GM18507 (cell line): ENCODE data around the gene MARK3.

Experiments used
- DNase-seq: peaks from one replicate; pipeline ENCODE4 v3.0.0; 2011; ENCODE audit warnings: low read depth; ENCODE audit not compliant: insufficient read length; ENCODE audit errors: extremely low spot score
- FAIRE-seq: peaks from 2 replicates; lab custom pipeline; 2011; peaks lifted over from hg19 to GRCh38; lab: Jason Lieb, UNC

MARK3 gene

DNA sequence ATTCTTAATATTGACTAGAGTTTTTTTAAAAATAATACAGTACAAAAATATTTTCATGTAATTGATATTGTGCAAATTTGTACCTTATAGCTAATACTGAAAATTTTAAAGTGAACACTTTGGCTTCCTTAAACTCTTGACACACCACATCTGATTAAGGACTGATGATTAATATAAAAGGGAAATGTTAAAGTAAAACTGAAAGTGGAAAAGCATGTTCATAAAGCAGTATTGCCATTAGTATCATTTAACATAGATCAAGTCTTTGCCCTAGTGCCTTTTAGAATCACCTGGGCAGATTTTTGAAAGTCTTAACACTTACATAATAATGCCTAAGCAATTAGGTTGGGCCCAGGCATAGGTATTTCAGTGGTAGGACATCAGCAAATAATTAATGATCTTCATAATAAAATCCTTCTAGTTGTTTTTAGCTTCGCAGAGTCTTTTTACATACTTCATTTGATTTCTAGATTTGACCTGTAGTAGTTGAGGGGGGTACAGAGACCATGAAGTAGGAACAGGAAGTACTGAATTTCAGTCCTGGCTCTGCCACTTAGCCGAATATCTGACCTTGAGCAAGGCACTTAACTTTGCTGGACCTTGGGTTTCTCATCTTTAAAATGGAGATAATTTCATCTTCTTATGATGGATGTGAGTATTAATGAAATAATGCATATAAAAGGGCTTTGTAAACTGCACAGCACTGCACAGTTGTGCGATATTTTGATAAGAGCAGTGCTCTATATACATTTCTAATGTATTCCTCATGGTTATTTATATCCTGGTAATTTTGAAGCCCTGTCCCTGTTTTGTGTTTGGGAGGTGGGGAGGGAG is 43.7 kb downstream of the MARK3 start:
- FAIRE-seq (no peak), DNase-seq (no peak)

DNA sequence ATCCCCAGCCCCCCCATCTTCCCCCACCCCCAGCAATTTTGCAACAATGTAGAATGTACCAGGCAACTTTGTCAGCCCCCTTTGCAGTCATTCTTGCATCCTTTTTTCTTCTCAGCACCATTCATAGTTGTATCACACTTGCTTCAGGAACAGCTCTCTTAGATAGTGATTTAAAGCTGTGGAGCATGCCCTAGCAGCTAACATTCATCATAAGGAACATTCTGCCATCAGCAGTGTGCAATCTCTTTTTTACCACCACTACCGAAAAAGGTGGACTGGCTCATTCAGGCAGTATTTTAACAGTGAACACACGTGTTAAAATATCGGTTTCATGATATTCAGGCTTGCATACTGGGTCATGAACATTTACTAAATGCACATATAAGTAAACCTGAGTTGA is 45.1 kb downstream of the MARK3 start:
- DNase-seq (no peak), FAIRE-seq (no peak)

DNA sequence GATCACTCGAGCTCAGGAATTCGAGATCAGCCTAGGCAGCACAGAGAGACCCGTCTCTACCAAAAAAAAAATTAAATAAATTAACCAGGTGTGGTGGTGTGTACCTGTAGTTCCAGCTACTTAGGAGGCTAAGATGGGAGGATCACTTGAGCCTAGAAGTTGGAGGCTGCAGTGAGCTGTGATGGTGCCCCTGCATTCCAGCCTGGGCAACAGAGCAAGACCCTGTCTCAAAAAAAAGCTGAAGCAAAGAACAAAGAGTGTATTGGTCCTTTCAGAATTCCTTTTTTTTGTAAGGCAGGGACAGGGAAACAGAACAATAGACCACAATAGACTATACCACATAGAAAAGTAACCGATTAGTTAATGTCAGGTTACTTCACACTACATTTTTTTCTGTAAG is 47.4 kb downstream of the MARK3 start:
- no peak for FAIRE-seq
- DNase-seq: no peak

- no peak for DNase-seq
- no peak for FAIRE-seq
Measured at GRCh38 chr14:103433916-103434563, 48.8 kb downstream of the MARK3 start.

DNA sequence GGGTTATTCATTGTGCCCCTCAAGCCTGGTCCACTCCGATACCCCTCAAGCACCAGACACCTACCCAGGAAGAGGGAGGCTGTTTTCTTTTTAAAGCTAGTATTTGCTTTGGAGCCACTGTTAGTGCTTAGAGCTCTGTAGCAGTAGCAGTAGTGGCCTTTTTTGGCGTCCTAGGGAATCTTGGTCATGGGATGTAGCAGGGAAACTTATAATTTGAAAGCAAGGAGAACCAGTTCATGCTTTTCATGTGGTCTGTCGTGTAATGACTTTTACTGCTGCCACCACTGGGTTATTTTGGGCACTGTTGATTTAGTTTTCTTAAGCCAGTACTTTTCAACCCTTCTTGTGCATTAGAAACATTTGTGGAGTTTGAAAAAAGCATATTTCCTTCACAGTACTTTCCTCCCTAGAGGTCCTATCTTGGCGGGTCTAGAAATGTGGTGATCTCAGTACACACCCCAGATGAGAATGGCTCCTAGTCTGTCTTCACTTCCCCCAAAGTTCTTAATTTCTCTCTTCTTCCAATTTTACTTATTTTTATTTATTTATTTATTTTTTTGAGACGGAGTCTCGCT is 49.7 kb downstream of the MARK3 start:
- no peak for FAIRE-seq
- DNase-seq: no peak

DNA sequence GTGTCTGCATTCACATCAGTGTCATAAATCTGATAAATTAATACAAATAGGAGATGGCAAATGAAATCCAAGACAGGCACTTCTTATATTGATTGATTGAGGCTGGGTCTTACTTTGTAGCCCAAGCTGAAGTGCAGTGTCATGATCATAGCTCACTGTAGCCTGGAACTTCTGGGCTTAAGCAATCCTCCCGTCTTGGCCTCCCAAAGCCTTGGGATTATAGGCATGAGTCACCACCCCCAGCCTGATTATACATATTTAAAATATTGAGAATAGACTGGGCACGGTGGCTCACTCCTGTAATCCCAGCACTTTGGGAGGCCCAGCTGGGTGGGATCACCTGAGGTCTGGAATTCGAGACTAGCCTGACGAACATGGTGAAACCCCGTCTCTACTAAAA is 51.3 kb downstream of the MARK3 start:
- FAIRE-seq: no peak

GRCh38 chr14:103442288-103442687 is 57.1 kb downstream of the MARK3 start:
- no peak for DNase-seq
- FAIRE-seq: no peak

More for the DNA sequence above, 51.3 kb downstream of the MARK3 start:
- DNase-seq: no peak

GRCh38 chr14:103443111-103443510 is 57.9 kb downstream of the MARK3 start:
- DNase-seq (no peak), FAIRE-seq (no peak)

DNA sequence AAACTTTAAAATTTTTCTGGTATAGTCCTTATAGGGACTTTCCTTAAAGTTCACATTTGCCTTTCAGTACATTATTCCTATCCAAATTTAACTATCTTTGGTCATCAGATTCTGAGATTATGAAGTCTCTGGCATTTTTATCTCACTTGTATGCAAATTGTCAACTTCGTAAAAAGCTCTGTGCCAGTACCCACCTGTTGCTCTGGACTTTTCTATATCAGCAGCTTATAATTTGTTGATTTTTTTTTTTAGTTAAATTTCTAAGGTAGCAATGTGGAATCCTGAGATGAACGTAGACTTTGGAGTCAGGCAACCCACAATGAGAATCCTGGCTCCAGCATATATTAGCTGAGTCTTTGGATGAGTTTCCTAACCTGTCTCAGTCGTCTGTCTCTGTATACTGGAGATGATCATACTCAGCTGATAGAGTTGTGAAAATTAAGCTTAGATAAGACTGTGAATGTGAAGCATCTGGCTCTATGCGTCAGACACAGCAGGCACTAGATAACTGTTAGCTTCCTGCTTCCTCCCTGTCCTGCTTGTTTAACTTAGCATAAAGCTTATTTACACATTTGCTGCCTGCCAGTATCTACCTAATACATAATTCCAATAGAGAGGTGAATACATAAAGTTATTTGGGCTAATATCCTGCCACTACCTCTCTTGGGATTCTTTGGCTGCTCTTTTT is 59.8 kb downstream of the MARK3 start:
- no peak for FAIRE-seq
- DNase-seq: no peak

DNA sequence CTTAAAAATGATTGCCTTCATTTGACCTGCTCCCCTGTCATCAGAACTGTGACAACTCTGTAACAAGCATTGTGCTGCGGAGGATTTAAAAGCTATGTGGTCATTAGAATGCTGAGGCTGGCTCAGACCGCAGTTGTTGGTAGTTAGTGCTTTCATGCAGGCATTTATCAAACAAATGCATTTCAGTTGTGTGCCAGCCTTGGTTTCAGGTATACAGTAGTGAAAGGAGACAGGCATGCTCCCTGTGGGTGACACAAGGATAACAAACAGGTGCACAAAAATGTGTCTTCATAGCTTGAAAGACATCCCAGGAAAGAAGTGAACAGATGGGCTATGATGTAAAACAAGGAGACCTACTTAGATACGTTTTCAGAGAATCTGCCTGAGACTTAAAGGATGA is 60.6 kb downstream of the MARK3 start:
- no peak for DNase-seq
- no peak for FAIRE-seq

DNA sequence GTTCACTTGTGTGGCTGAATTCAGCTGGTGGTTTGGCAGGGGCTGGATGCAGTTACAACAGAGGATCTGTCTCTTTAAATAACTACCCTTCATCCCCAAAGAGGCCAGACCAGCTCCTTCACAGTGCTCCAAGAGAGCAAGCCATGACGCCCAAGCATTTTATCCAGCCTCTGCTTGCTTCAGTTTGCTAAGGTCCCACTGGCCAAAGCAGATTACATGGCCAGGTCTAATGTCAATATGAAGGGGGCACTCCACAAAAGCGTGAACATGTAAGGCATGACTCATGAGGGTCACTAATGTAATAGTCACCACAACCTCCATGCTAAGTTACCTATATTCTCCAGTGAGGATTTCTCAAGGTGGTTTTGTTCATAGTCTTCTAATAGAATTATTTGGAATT is 62.9 kb downstream of the MARK3 start:
- no peak for DNase-seq

DNA sequence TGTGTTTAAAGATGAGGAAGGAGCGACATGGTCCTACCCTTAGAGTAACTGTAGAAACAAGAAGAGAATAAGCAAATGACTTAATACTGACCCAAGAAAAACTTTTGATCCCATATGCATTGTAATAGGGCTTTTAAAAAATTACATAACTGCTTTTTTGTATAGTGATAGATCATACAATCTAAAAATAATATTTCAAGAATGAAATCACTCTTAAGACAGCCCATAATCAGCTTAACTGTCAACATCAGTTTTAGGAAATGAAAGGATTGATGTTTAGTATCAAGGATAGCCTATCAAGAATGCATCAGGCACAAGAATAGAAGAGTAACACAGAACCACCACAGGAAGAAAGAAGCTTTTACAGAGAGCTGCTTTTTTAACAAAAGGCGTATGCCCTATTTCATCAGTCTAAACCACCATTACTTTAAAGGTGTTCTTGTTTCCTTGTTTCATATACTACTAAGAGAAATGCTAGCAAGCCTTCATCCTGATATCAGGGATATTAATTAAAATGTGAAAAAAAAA is 64.5 kb downstream of the MARK3 start:
- FAIRE-seq: no peak
- DNase-seq: no peak

More for the DNA sequence above, 62.9 kb downstream of the MARK3 start:
- no peak for FAIRE-seq

GRCh38 chr14:103450416-103450815 is 65.2 kb downstream of the MARK3 start:
- FAIRE-seq: no peak
- no peak for DNase-seq

DNA sequence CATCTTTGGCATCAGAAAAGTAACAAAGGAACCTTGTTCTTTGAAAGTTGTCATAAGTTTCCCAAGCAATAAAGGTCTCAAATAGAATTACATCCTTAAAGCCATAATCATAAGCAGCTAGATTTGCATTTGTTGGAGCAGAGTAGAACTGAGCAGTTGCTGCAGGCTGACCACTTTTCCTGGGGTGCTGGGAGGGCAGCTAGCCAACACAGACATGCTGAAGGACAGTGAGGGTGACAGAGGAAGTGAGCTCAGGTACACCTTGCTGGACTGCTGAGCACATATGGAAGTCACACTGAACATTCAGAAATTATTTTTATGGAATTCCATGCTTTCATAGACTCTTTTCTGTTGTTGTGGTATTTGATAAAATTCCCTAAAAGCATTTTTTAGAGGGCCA is 66.2 kb downstream of the MARK3 start:
- FAIRE-seq (no peak), DNase-seq (no peak)

DNA sequence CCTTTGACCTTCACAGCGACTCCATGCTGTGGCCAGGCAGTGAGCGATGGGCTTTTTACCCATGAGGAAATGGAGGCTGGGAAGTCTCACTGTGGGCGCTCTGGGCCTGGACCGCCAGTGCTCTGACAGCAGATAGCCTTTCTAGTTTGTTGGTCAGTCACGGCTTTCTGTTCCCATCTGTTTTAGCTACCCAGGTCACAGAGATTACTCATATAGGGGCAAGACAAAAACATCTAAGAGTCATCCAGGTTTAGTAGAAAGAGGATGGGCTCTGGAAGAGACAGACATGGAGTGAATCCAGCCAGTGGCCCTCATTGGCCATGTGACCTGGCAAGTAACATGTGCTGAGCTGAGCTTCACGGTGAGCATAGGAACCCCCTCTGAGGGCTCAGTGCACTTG is 68.6 kb downstream of the MARK3 start:
- FAIRE-seq (no peak), DNase-seq (no peak)

DNA sequence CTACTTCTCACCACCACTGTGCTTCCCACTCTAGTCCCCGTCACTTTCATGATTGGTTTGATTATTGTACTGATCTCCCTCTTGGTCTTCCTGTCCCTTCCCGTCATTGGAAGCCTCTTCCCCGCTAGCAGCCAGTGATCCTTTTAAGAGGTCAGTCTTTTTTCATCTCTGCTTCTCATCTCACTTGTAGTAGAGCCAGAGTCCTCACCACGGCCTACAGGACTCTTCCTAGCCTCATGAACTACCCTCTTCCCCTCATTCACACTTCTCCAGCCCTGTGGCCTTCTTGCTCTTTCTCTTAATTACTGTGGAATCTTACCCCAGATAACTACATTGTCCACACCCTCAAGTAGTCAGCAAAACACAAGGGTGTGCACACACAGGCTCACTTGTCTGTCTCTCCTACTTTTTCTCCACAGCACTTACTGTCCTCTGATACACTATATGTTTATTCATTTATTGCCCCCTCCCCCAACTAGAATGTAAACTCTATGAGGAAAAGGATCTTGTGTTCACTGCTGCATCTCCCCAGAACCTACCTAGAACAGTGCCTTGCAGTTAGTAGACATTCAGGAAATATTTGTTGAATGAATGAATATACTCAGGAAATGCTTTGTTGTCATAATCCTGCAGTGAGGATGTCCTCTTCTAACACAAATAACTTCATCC is 71.1 kb downstream of the MARK3 start:
- no peak for FAIRE-seq
- no peak for DNase-seq

DNA sequence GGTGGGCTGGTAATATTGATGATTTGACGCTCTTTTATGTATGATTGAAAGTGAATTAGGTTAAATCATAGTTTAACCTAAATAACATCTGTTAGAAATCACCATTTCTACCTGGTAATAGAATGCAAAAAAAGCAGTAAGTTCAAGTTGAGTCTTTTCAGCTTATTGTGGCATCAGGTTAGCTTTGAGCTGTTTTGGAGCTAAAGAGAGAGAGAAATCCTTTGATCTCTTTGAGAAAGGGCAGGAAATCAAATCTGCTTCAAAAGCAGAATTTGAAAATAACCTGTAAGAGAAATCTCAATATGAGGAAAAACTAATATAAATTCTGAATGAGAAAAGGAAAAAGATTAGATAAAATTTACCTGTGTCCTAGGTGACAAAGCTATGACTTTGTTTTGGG is 75.2 kb downstream of the MARK3 start:
- FAIRE-seq (no peak), DNase-seq (no peak)

- FAIRE-seq: no peak
Measured at GRCh38 chr14:103463149-103463548, 77.9 kb downstream of the MARK3 start.

DNA sequence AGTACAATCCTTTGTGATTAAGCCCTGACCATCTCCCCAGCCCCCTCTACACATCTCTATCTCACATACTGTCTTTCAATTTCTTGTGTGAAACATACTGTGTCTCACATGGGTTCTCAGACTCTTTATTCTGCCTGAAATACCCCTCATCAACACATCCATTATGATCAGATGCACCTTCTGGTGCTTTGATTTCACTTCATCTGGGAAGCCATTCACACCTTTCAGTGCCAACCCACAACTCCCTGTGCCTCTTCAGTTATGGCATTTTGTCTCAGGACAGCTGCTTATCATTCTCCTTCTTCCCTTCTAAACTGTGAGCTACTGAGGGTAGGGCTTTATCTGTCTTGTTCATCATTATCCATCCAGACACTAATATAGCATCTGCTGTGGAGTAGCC is 78.6 kb downstream of the MARK3 start:
- DNase-seq (no peak), FAIRE-seq (no peak)

More at GRCh38 chr14:103463149-103463548, 77.9 kb downstream of the MARK3 start:
- no peak for DNase-seq
